RPMI7951 (cell line): ENCODE results near the gene MYO3B. TPM values are rescaled to one million over a fixed set of nuclear protein-coding genes. Genes with fewer than 3 reads are reported as not detected.

Experiments used
- DNase-seq: peaks from one replicate; pipeline ENCODE4 v3.0.0-alpha.2; 2012; ENCODE audit warnings: low read depth
- total RNA-seq: library from RNA; depleted of rRNA; stranded (reverse); fragments of >200 nt; shearing (Covaris generic); gene quantifications from 2 replicates; pipeline ENCODE4 v1.2.3, GENCODE V29; 2014

The MYO3B gene
- total RNA-seq, 1 experiment from 2014 or later = 0.12 TPM

- no peak for DNase-seq
Measured at GRCh38 chr2:170237572-170238120, 59.7 kb downstream of the MYO3B start.

- DNase-seq = no peak
Measured at GRCh38 chr2:170238776-170239175, 60.8 kb downstream of the MYO3B start.

GRCh38 chr2:170240629-170241028 lies 62.7 kb downstream of the MYO3B start:
- no peak for DNase-seq

- no peak for DNase-seq
Measured at GRCh38 chr2:170241756-170242155, 63.8 kb downstream of the MYO3B start.

- DNase-seq = peak; percentile 26
Measured at GRCh38 chr2:170243118-170243837, 65.3 kb downstream of the MYO3B start.

- no peak for DNase-seq
Measured at GRCh38 chr2:170243898-170244297, 66.0 kb downstream of the MYO3B start.

GRCh38 chr2:170244555-170244954 lies 66.6 kb downstream of the MYO3B start:
- DNase-seq = no peak

GRCh38 chr2:170245312-170245711 lies 67.4 kb downstream of the MYO3B start:
- no peak for DNase-seq

- DNase-seq = no peak
Measured at GRCh38 chr2:170247333-170247732, 69.4 kb downstream of the MYO3B start.

GRCh38 chr2:170247882-170248393 lies 70.0 kb downstream of the MYO3B start:
- no peak for DNase-seq

GRCh38 chr2:170248574-170249393 lies 70.8 kb downstream of the MYO3B start:
- DNase-seq = no peak

GRCh38 chr2:170249761-170250160 lies 71.8 kb downstream of the MYO3B start:
- DNase-seq = no peak

GRCh38 chr2:170250584-170250983 lies 72.6 kb downstream of the MYO3B start:
- DNase-seq = no peak

- no peak for DNase-seq
Measured at GRCh38 chr2:170252414-170252813, 74.5 kb downstream of the MYO3B start.

GRCh38 chr2:170253721-170254230 lies 75.8 kb downstream of the MYO3B start:
- no peak for DNase-seq

- DNase-seq = no peak
Measured at GRCh38 chr2:170254293-170254732, 76.4 kb downstream of the MYO3B start.

GRCh38 chr2:170255137-170255536 lies 77.2 kb downstream of the MYO3B start:
- DNase-seq = no peak

- DNase-seq = peak; percentile 9
Measured at GRCh38 chr2:170255971-170256370, 78.0 kb downstream of the MYO3B start.

GRCh38 chr2:170258382-170258781 lies 80.4 kb downstream of the MYO3B start:
- DNase-seq = peak; percentile 16

GRCh38 chr2:170260188-170260587 lies 82.2 kb downstream of the MYO3B start:
- no peak for DNase-seq

- no peak for DNase-seq
Measured at GRCh38 chr2:170261566-170261965, 83.6 kb downstream of the MYO3B start.

- no peak for DNase-seq
Measured at GRCh38 chr2:170262343-170262742, 84.4 kb downstream of the MYO3B start.
